Measurements from ENCODE around the gene PRSS16. TPM values are rescaled to one million over a fixed set of nuclear protein-coding genes. Genes with fewer than 3 reads are reported as not detected.

Gene PRSS16
- total and polyA plus RNA-seq, 4 experiments from 2014 or later = 1.5 to 3.3 (median 2.2) TPM

GRCh38 chr6:27290850-27291208 is 43.3 kb downstream of the PRSS16 start:
- H3K9me3 Mint-ChIP-seq = peaks cover 5 to 75% (median 61%) of the 10 kb centered on the region in 8 donors

GRCh38 chr6:27293436-27294098 is 46.1 kb downstream of the PRSS16 start:
- H3K36me3 Mint-ChIP-seq = peaks cover 9 to 15% of the 10 kb centered on the region in 2 donors
- peaks cover 5 to 81% (median 64%) of the 10 kb centered on the region in 8 donors for H3K9me3 Mint-ChIP-seq
- H3K4me3 Mint-ChIP-seq = peak overlapping the region in 3 of 8 donors; percentile 11 to 48 (median 25)
- H3K27ac Mint-ChIP-seq = peak overlapping the region in 4 of 7 donors; percentile 29 to 79 (median 38)
- Histone ChIP-seq H3K4me1 (ENCODE audit: insufficient read depth, low read length) (no peaks in the 10 kb centered on the region), H3K27me3 (ENCODE audit: insufficient read depth, low read length) (peaks cover 67% of the 10 kb centered on the region), H3K9me3 (ENCODE audit: control insufficient read depth in 1 of 2, low read length in 2 of 2) (no peaks in the 10 kb centered on the region), H3K36me3 (ENCODE audit: insufficient read depth, low read length) (no peaks in the 10 kb centered on the region), H3K4me3 (ENCODE audit: low read length in 2 of 2) (no peak overlapping the region), H3K27ac (ENCODE audit: low read depth, low read length) (no peak overlapping the region)
- POLR2A ChIA-PET (ENCODE audit: partially characterized antibody) = interaction anchor here (0.7 kb wide), 1 partner anchor 77 kb away, joined by 3 read pairs; no protein-coding TSS in a partner anchor
- DNase-seq = no peak
- CTCF ChIA-PET (ENCODE audit: partially characterized antibody) = no interaction called here
- intact Hi-C loops (cut with micrococcal nuclease) = no loop called here
- peaks cover 79 to 82% of the 10 kb centered on the region in 2 donors for H3K27me3 Mint-ChIP-seq
- peaks cover 0 to 3% (median 0%) of the 10 kb centered on the region in 4 donors for H3K4me1 Mint-ChIP-seq

More at GRCh38 chr6:27290850-27291208, 43.3 kb downstream of the PRSS16 start:
- CTCF ChIA-PET (ENCODE audit: partially characterized antibody) = interaction anchor here (0.5 kb wide), 1 partner anchor 192 kb away, joined by 3 read pairs; no protein-coding TSS in a partner anchor
- H3K4me3 Mint-ChIP-seq = peak overlapping the region in 2 of 8 donors; percentile 17 to 38
- no peaks in the 10 kb centered on the region for H3K36me3 ChIP-seq (ENCODE audit: insufficient read depth, low read length)
- H3K4me3 ChIP-seq (ENCODE audit: low read length in 2 of 2) = no peak overlapping the region
- POLR2A ChIA-PET (ENCODE audit: partially characterized antibody) = interaction anchor here (1.0 kb wide), 1 partner anchor 11 kb away, joined by 3 read pairs; no protein-coding TSS in a partner anchor
- peaks cover 0 to 11% (median 3%) of the 10 kb centered on the region in 4 donors for H3K4me1 Mint-ChIP-seq
- peaks cover 78 to 81% of the 10 kb centered on the region in 2 donors for H3K27me3 Mint-ChIP-seq
- peak overlapping the region in 4 of 7 donors; percentile 53 to 70 (median 62) for H3K27ac Mint-ChIP-seq
- intact Hi-C loops (cut with micrococcal nuclease) = no loop called here
- DNase-seq = no peak
- no peaks in the 10 kb centered on the region for H3K4me1 ChIP-seq (ENCODE audit: insufficient read depth, low read length)
- H3K27ac ChIP-seq (ENCODE audit: low read depth, low read length) = no peak overlapping the region
- peaks cover 0 to 4% of the 10 kb centered on the region in 2 donors for H3K9me3 ChIP-seq (ENCODE audit: control insufficient read depth in 1 of 2, low read length in 2 of 2)
- H3K36me3 Mint-ChIP-seq = peaks cover 10% of the 10 kb centered on the region in 2 donors
- peaks cover 70% of the 10 kb centered on the region for H3K27me3 ChIP-seq (ENCODE audit: insufficient read depth, low read length)

GRCh38 chr6:27294409-27294808 is 46.9 kb downstream of the PRSS16 start:
- H3K4me3 ChIP-seq (ENCODE audit: low read length in 2 of 2) = no peak overlapping the region
- no peaks in the 10 kb centered on the region for H3K9me3 ChIP-seq (ENCODE audit: control insufficient read depth in 1 of 2, low read length in 2 of 2)
- no peak overlapping the region for H3K27ac ChIP-seq (ENCODE audit: low read depth, low read length)
- ChIA-PET POLR2A (ENCODE audit: partially characterized antibody) (interaction anchor here (0.7 kb wide), 1 partner anchor 78 kb away, joined by 3 read pairs; no protein-coding TSS in a partner anchor), CTCF (ENCODE audit: partially characterized antibody) (no interaction called here)
- DNase-seq = no peak
- H3K9me3 Mint-ChIP-seq = peaks cover 5 to 76% (median 63%) of the 10 kb centered on the region in 8 donors
- peaks cover 61% of the 10 kb centered on the region for H3K27me3 ChIP-seq (ENCODE audit: insufficient read depth, low read length)
- peaks cover 75 to 76% of the 10 kb centered on the region in 2 donors for H3K27me3 Mint-ChIP-seq
- H3K27ac Mint-ChIP-seq = peak overlapping the region in 5 of 7 donors; percentile 29 to 75 (median 57)
- peaks cover 0 to 3% (median 0%) of the 10 kb centered on the region in 4 donors for H3K4me1 Mint-ChIP-seq
- no peaks in the 10 kb centered on the region for H3K36me3 ChIP-seq (ENCODE audit: insufficient read depth, low read length)
- H3K36me3 Mint-ChIP-seq = peaks cover 9 to 15% of the 10 kb centered on the region in 2 donors
- no peaks in the 10 kb centered on the region for H3K4me1 ChIP-seq (ENCODE audit: insufficient read depth, low read length)
- intact Hi-C loops (cut with micrococcal nuclease) = no loop called here
- peak overlapping the region in 1 of 8 donors; percentile 41 for H3K4me3 Mint-ChIP-seq

- no peak overlapping the region for H3K27ac ChIP-seq (ENCODE audit: low read depth, low read length)
- H3K4me3 ChIP-seq (ENCODE audit: low read length in 2 of 2) = no peak overlapping the region
- H3K9me3 Mint-ChIP-seq = peaks cover 5 to 70% (median 57%) of the 10 kb centered on the region in 8 donors
- CTCF ChIA-PET (ENCODE audit: partially characterized antibody) = interaction anchor here (0.9 kb wide), 1 partner anchor 9 kb away, joined by 3 read pairs; no protein-coding TSS in a partner anchor
- H3K36me3 Mint-ChIP-seq = peaks cover 9 to 15% of the 10 kb centered on the region in 2 donors
- no peak for DNase-seq
- intact Hi-C loops (cut with micrococcal nuclease) = loop anchor here (2.0 to 5.0 kb wide), 2 partner anchors 15 to 377 kb away; no protein-coding TSS in a partner anchor
- no peaks in the 10 kb centered on the region for H3K4me1 ChIP-seq (ENCODE audit: insufficient read depth, low read length)
- H3K9me3 ChIP-seq (ENCODE audit: control insufficient read depth in 1 of 2, low read length in 2 of 2) = no peaks in the 10 kb centered on the region
- peak overlapping the region in 5 of 8 donors; percentile 27 to 73 (median 43) for H3K4me3 Mint-ChIP-seq
- peaks cover 61% of the 10 kb centered on the region for H3K27me3 ChIP-seq (ENCODE audit: insufficient read depth, low read length)
- no peaks in the 10 kb centered on the region for H3K36me3 ChIP-seq (ENCODE audit: insufficient read depth, low read length)
- peaks cover 0 to 3% (median 0%) of the 10 kb centered on the region in 4 donors for H3K4me1 Mint-ChIP-seq
- H3K27me3 Mint-ChIP-seq = peaks cover 73% of the 10 kb centered on the region in 2 donors
- POLR2A ChIA-PET (ENCODE audit: partially characterized antibody) = interaction anchor here (1.2 kb wide), 1 partner anchor 21 kb away, joined by 3 read pairs; no protein-coding TSS in a partner anchor
- H3K27ac Mint-ChIP-seq = peak overlapping the region in 5 of 7 donors; percentile 57 to 93 (median 81)
Observed at GRCh38 chr6:27295301-27296079, 48.0 kb downstream of the PRSS16 start.

- intact Hi-C loops (cut with micrococcal nuclease) = loop anchor here (2.0 to 5.0 kb wide), 2 partner anchors 15 to 376 kb away; no protein-coding TSS in a partner anchor
- no peak overlapping the region for H3K27ac ChIP-seq (ENCODE audit: low read depth, low read length)
- H3K9me3 ChIP-seq (ENCODE audit: control insufficient read depth in 1 of 2, low read length in 2 of 2) = no peaks in the 10 kb centered on the region
- H3K27ac Mint-ChIP-seq = peak overlapping the region in 4 of 7 donors; percentile 50 to 93 (median 83)
- peaks cover 5 to 62% (median 50%) of the 10 kb centered on the region in 8 donors for H3K9me3 Mint-ChIP-seq
- POLR2A ChIA-PET (ENCODE audit: partially characterized antibody) = interaction anchor here (1.2 kb wide), 1 partner anchor 22 kb away, joined by 3 read pairs; no protein-coding TSS in a partner anchor
- H3K4me1 ChIP-seq (ENCODE audit: insufficient read depth, low read length) = no peaks in the 10 kb centered on the region
- H3K4me3 ChIP-seq (ENCODE audit: low read length in 2 of 2) = no peak overlapping the region
- peak overlapping the region in 5 of 8 donors; percentile 27 to 73 (median 52) for H3K4me3 Mint-ChIP-seq
- peaks cover 9% of the 10 kb centered on the region in 2 donors for H3K36me3 Mint-ChIP-seq
- H3K27me3 Mint-ChIP-seq = peaks cover 69% of the 10 kb centered on the region in 2 donors
- DNase-seq = no peak
- CTCF ChIA-PET (ENCODE audit: partially characterized antibody) = interaction anchor here (0.9 kb wide), 1 partner anchor 8 kb away, joined by 3 read pairs; no protein-coding TSS in a partner anchor
- H3K27me3 ChIP-seq (ENCODE audit: insufficient read depth, low read length) = peaks cover 56% of the 10 kb centered on the region
- H3K4me1 Mint-ChIP-seq = peaks cover 0 to 3% (median 0%) of the 10 kb centered on the region in 4 donors
- no peaks in the 10 kb centered on the region for H3K36me3 ChIP-seq (ENCODE audit: insufficient read depth, low read length)
Observed at GRCh38 chr6:27296106-27296783, 48.7 kb downstream of the PRSS16 start.

GRCh38 chr6:27297484-27297856 is 50.0 kb downstream of the PRSS16 start:
- H3K27ac Mint-ChIP-seq = peak overlapping the region in 2 of 7 donors; percentile 10 to 88
- intact Hi-C loops (cut with micrococcal nuclease) = loop anchor here (2.0 to 5.0 kb wide), 2 partner anchors 17 to 375 kb away; no protein-coding TSS in a partner anchor
- Histone ChIP-seq H3K27ac (ENCODE audit: low read depth, low read length) (no peak overlapping the region), H3K9me3 (ENCODE audit: control insufficient read depth in 1 of 2, low read length in 2 of 2) (no peaks in the 10 kb centered on the region), H3K4me1 (ENCODE audit: insufficient read depth, low read length) (no peaks in the 10 kb centered on the region), H3K27me3 (ENCODE audit: insufficient read depth, low read length) (peaks cover 63% of the 10 kb centered on the region), H3K36me3 (ENCODE audit: insufficient read depth, low read length) (no peaks in the 10 kb centered on the region), H3K4me3 (ENCODE audit: low read length in 2 of 2) (no peak overlapping the region)
- ChIA-PET CTCF (ENCODE audit: partially characterized antibody) (no interaction called here), POLR2A (ENCODE audit: partially characterized antibody) (no interaction called here)
- H3K4me1 Mint-ChIP-seq = peaks cover 0 to 3% (median 0%) of the 10 kb centered on the region in 4 donors
- peak overlapping the region in 4 of 8 donors; percentile 2 to 22 (median 18) for H3K4me3 Mint-ChIP-seq
- peaks cover 3 to 9% of the 10 kb centered on the region in 2 donors for H3K36me3 Mint-ChIP-seq
- peaks cover 65 to 66% of the 10 kb centered on the region in 2 donors for H3K27me3 Mint-ChIP-seq
- no peak for DNase-seq
- peaks cover 0 to 53% (median 42%) of the 10 kb centered on the region in 8 donors for H3K9me3 Mint-ChIP-seq

Measured in CD4-positive, alpha-beta memory T cell (primary cell).